ENCODE data around the gene PAGE3.

PAGE3 gene

GRCh38 chrX:55264816-55265215 is at the start of gene PAGE3:
PAGE3 (minus strand) TSS chrX:55264916; CDS start chrX:55263903, 1,013 bp downstream.
- no peak for DNase-seq (ENCODE audit: low spot score)
- in situ Hi-C loops (cut with MboI; ENCODE audit: low pct_unique_long_range_greater_than_20kb, low sequenced_read_pairs, unreplicated experiment): no loop called here
- TF ChIP-seq, protein P1, sequence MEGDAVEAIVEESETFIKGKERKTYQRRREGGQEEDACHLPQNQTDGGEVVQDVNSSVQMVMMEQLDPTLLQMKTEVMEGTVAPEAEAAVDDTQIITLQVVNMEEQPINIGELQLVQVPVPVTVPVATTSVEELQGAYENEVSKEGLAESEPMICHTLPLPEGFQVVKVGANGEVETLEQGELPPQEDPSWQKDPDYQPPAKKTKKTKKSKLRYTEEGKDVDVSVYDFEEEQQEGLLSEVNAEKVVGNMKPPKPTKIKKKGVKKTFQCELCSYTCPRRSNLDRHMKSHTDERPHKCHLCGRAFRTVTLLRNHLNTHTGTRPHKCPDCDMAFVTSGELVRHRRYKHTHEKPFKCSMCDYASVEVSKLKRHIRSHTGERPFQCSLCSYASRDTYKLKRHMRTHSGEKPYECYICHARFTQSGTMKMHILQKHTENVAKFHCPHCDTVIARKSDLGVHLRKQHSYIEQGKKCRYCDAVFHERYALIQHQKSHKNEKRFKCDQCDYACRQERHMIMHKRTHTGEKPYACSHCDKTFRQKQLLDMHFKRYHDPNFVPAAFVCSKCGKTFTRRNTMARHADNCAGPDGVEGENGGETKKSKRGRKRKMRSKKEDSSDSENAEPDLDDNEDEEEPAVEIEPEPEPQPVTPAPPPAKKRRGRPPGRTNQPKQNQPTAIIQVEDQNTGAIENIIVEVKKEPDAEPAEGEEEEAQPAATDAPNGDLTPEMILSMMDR (IDR thresholded peaks at IDR 0.05; ENCODE audit: extremely low read depth, insufficient read depth, missing control alignments): no peak

GRCh38 chrX:55312655-55313054 is 47.9 kb upstream of the PAGE3 start:
- in situ Hi-C loops (cut with MboI; ENCODE audit: low pct_unique_long_range_greater_than_20kb, low sequenced_read_pairs, unreplicated experiment): no loop called here
- no peak for DNase-seq (ENCODE audit: low spot score)
- TF ChIP-seq, protein P1 (IDR thresholded peaks at IDR 0.05; ENCODE audit: extremely low read depth, insufficient read depth, missing control alignments): no peak

- DNase-seq (ENCODE audit: low spot score): no peak
- in situ Hi-C loops (cut with MboI; ENCODE audit: low pct_unique_long_range_greater_than_20kb, low sequenced_read_pairs, unreplicated experiment): no loop called here
- TF ChIP-seq, protein P1 (IDR thresholded peaks at IDR 0.05; ENCODE audit: extremely low read depth, insufficient read depth, missing control alignments): no peak
Observed at GRCh38 chrX:55290963-55291362, 26.2 kb upstream of the PAGE3 start.

GRCh38 chrX:55279832-55280231 is 15.1 kb upstream of the PAGE3 start:
- in situ Hi-C loops (cut with MboI; ENCODE audit: low pct_unique_long_range_greater_than_20kb, low sequenced_read_pairs, unreplicated experiment): no loop called here
- DNase-seq (ENCODE audit: low spot score): no peak
- TF ChIP-seq, protein P1 (IDR thresholded peaks at IDR 0.05; ENCODE audit: extremely low read depth, insufficient read depth, missing control alignments): no peak

DNA sequence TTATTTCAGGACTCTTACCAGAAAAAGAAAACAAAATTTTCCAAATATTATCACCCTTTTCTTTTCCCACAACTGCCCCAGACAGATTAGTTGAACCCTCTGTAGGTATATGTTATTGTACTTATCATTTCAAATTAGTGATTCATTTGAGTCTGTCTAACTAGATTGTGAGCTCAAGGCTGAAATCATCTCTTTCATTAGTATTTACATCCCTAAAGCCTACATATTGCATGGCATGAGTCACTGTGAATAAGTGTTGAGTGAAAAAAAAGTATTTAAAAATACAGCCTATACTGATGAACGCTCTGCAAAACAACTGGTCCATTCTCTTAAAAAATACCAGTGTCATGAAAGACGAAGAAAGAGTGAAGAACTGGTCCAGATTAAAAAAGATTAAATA is 3.9 kb downstream of the PAGE3 start:
- in situ Hi-C loops (cut with MboI; ENCODE audit: low pct_unique_long_range_greater_than_20kb, low sequenced_read_pairs, unreplicated experiment): no loop called here
- DNase-seq (ENCODE audit: low spot score): no peak
- TF ChIP-seq, protein P1 (IDR thresholded peaks at IDR 0.05; ENCODE audit: extremely low read depth, insufficient read depth, missing control alignments): no peak

GRCh38 chrX:55253528-55253927 is 11.2 kb downstream of the PAGE3 start:
- in situ Hi-C loops (cut with MboI; ENCODE audit: low pct_unique_long_range_greater_than_20kb, low sequenced_read_pairs, unreplicated experiment): no loop called here
- TF ChIP-seq, protein P1 (IDR thresholded peaks at IDR 0.05; ENCODE audit: extremely low read depth, insufficient read depth, missing control alignments): no peak
- no peak for DNase-seq (ENCODE audit: low spot score)

All from GM13977 (cell line).